ENCODE results near the gene NUP50.

Gene NUP50

DNA sequence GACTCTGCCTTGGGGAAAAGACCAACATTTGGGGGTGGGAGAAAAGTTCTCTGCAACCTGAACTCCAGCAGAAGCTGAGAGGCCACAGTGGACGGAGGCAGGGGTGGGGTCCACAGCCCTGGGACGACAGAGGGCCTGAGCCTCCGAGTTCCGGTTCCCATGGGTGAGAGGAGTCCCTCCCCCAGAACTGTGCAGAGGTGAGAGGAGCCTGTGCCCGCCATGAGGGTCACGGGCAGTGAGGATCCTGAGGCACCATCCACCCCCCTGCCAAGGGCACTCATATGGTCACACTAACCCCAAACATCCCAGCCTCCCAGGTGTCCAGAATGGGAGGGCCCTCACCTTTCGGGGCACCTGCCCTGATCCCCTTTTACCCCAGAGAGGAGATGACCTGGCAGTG, 46.4 kb downstream of the NUP50 start:
- in situ Hi-C loops (cut with HindIII; ENCODE audit: low pct_unique_long_range_greater_than_20kb, low sequenced_read_pairs) = no loop called here
- no peak for DNase-seq (ENCODE audit: low read depth in 1 of 2, low spot score in 1 of 2)
- TF ChIP-seq JUND (IDR thresholded peaks at IDR 0.05; ENCODE audit: low read depth) = no peak

DNA sequence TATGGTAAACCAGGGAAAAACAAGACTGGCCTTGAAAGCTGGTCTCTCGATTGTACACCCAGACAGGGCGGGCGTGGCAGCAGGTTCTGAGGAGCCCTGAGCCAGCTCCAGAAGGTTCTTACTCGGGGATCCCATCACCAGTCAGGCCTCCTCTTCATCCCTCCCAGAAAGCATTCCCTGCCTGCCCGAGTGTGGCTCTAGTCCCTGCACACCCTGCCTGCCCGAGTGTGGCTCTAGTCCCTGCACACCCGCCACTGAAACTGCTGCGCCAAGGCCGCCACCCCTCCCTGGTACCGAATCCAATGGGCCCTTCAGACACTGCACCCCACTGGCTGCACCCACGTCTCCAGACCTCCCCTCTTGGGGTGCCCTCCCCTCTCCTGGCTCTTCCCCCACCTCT, 46.9 kb downstream of the NUP50 start:
- in situ Hi-C loops (cut with HindIII; ENCODE audit: low pct_unique_long_range_greater_than_20kb, low sequenced_read_pairs) = no loop called here
- no peak for DNase-seq (ENCODE audit: low read depth in 1 of 2, low spot score in 1 of 2)
- no peak for TF ChIP-seq JUND (IDR thresholded peaks at IDR 0.05; ENCODE audit: low read depth)

DNA sequence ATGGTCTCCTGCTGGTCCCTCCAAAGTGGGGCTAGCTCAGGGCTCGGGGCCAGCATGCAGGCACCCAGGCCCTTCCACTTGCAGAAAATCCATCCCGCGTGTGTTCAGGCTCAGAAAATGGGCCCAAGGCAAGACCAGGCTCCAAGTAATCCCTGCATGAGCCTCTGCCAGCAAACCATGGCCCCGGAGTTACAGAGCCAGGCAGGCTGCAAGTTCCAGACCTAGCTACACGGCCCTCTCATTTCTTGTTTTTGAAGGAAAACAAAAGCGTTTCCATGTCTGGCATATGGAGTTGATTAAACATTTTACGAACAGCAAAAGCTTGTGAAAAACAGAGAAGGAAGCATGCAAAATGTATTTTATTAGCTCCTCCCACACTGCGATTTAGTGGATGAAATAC, 47.3 kb downstream of the NUP50 start:
- in situ Hi-C loops (cut with HindIII; ENCODE audit: low pct_unique_long_range_greater_than_20kb, low sequenced_read_pairs) = no loop called here
- DNase-seq (ENCODE audit: low read depth in 1 of 2, low spot score in 1 of 2) = no peak
- TF ChIP-seq JUND (IDR thresholded peaks at IDR 0.05; ENCODE audit: low read depth) = no peak

DNA sequence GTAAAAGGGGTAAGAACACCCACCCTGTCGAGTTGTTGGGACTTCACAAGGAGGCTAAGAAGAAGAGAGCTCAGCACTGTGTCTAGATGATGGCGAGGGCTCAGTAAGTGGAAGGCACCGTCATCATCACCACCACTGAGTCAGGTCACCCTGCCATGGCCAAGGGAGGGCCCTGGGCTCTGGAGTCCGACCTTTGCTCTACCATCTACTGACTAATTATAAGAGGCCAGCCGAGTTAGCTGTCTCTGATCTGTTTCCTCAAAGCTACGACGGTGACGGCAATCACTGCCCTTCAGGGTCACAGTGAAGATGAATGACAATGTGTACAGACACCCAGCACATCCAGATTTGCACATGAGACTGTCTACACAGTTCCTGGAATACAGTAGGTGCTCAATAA, 47.7 kb downstream of the NUP50 start:
- in situ Hi-C loops (cut with HindIII; ENCODE audit: low pct_unique_long_range_greater_than_20kb, low sequenced_read_pairs) = no loop called here
- no peak for TF ChIP-seq JUND (IDR thresholded peaks at IDR 0.05; ENCODE audit: low read depth)
- no peak for DNase-seq (ENCODE audit: low read depth in 1 of 2, low spot score in 1 of 2)

DNA sequence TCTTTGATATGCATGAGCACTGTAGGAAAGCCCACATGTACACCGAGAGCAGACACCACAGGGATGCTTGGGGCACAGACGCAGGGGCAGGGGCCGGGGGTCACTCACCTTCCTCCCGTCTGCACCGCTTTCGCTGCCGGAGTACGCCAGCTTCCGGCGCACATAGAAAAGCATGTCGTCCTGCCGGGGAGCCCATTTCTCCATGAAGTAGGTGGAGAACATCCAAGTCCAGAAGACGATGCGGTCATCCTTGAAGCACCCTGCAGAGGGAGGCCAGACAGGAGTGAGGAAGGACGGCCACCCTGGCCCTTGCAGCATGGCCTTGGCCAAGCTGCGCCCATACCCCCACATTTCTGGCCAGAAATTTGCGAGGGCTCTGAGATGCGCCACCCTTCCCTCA, 48.1 kb downstream of the NUP50 start:
- no peak for DNase-seq (ENCODE audit: low read depth in 1 of 2, low spot score in 1 of 2)
- in situ Hi-C loops (cut with HindIII; ENCODE audit: low pct_unique_long_range_greater_than_20kb, low sequenced_read_pairs) = no loop called here

DNA sequence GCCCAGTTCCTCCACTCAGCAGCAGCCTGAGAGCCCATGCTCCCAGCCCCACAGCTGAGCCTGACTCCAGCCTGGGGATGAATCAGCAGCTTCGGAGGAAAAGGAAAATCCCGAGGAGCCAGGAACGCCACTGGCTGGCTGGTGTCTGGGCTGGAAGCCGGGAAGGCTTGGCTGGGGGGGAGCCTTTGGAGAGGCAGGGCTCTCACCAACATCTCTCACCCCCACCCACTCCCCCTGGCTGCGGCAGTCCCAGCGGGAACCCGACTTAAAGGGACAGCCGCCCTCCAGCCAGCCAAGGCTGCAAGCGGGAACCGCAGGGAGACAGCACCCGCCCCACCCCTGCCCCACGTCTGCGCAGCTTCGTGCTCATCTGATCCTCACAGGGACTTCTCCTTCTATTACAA, 48.6 kb downstream of the NUP50 start:
- in situ Hi-C loops (cut with HindIII; ENCODE audit: low pct_unique_long_range_greater_than_20kb, low sequenced_read_pairs) = no loop called here
- TF ChIP-seq JUND (IDR thresholded peaks at IDR 0.05; ENCODE audit: low read depth) = no peak
- DNase-seq (ENCODE audit: low read depth in 1 of 2, low spot score in 1 of 2) = no peak

More for the DNA sequence above, 48.1 kb downstream of the NUP50 start:
- no peak for TF ChIP-seq JUND (IDR thresholded peaks at IDR 0.05; ENCODE audit: low read depth)

DNA sequence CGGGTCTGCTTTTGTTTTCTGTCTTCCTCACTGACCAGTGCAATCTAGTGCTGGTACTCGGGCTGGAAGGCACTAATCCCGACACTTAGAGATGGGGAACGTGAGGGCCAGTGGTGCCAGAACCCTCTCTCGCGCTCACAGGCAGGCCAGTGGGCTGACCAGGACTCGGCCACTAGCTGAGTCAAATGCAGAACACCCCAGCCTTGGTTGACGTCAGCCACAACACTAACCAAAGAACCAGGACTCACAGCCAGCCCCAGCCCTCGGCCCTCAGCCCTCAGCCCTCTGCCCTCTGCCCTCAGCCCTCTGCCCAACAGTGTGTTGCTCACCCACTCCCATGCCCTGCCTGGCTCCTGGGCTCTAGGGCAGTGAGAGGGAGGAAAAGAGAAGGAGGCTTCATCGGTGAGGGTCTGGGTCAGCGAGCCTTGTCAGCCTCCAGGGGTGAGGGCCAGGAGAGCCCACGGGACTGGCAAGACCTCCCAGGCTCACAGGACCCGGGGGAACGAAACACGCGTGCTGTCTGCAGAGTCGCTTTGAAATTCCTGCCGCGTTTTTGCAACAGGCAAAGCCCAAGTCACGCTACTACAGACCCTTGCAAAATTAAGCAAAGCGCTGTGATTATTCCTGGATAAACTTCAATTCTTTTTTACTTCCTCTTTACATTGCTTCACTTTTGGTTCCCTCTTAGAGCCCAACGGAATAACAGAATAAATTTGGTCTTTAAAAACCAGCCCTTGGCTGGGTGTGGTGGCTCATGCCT, 49.4 kb downstream of the NUP50 start:
- no peak for DNase-seq (ENCODE audit: low read depth in 1 of 2, low spot score in 1 of 2)
- no peak for TF ChIP-seq JUND (IDR thresholded peaks at IDR 0.05; ENCODE audit: low read depth)
- in situ Hi-C loops (cut with HindIII; ENCODE audit: low pct_unique_long_range_greater_than_20kb, low sequenced_read_pairs) = no loop called here

DNA sequence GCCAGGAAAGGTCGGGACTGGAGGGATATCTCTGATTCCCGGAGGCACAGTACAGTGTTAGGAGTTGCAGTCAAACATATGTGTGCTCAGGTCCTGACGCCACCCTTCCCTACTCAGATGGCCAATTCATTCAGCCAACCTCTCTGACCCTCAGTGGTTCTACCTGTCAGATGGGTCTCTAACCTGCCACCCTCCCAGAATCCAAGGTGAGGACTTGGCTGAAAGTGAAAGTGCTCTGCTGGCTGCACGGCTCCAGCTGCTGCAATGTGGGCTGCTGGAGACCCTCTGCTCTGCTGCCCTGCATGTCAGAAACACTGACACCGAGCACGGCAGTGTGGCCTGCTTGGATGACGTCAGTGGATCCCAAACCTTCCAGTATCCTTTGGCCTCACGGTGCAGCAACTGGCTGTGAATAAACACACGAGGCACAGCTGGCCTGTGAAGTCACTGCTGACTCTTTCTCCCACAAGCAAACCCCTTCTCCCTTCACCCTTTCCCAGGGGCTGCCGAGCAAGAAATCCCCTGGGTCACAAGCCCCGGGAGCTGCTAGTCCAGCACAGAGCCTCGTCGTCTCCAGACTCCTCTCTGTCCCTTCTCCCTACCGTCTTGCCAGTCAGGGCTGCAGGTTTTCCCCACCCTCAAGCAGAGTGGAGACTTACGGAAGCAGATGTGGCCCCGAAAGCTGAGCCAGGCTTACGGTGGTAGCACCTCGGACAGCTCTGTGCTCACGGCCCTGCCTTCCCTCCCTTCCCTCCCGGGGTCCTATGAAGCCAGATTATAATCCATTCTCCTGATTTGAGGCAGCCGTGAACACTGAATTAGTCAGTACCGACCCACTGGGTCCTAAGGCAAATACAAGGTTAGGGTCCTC, 52.6 kb downstream of the NUP50 start:
- no peak for TF ChIP-seq JUND (IDR thresholded peaks at IDR 0.05; ENCODE audit: low read depth)
- DNase-seq (ENCODE audit: low read depth in 1 of 2, low spot score in 1 of 2) = no peak

DNA sequence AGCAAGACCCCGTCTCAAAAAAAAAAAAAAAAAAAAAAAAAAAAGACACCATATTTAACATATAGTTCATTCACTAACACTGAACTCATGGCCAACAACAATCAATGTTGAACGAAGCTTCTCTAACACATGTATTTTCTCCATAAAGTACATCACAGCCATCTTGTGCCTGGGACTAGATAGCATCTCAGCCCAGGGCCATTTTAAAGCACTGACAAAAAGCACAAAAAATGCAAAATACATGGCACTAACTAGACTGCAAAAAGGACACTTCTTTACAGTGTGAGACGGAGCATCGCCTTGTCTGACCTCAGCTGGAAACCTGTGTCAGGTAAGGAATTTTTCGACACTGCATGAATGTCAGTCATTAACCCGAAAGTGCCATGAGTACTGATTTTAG, 53.6 kb downstream of the NUP50 start:
- DNase-seq (ENCODE audit: low read depth in 1 of 2, low spot score in 1 of 2) = no peak
- TF ChIP-seq JUND (IDR thresholded peaks at IDR 0.05; ENCODE audit: low read depth) = no peak
- in situ Hi-C loops (cut with HindIII; ENCODE audit: low pct_unique_long_range_greater_than_20kb, low sequenced_read_pairs) = no loop called here

More for the DNA sequence above, 52.6 kb downstream of the NUP50 start:
- in situ Hi-C loops (cut with HindIII; ENCODE audit: low pct_unique_long_range_greater_than_20kb, low sequenced_read_pairs) = no loop called here

DNA sequence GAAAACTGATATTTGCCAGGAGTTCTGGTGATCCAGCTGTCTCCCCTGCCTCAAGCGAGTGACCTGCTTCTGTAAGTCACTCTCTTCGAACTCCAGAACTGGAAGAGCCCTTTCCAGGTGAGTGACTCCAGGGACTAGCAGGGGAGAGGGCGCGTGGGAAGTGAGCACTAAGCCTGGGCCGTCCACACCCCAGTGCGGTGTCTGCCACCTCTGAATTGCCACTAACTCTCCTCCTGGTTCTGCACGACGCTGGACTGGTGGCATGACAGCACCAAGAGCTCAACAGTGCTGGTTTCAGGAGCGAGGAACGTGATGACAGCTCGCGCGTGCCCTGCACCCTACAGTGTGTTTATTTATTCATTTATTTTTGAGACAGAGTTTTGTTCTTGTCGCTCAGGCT, 54.1 kb downstream of the NUP50 start:
- DNase-seq (ENCODE audit: low read depth in 1 of 2, low spot score in 1 of 2) = no peak
- in situ Hi-C loops (cut with HindIII; ENCODE audit: low pct_unique_long_range_greater_than_20kb, low sequenced_read_pairs) = no loop called here
- no peak for TF ChIP-seq JUND (IDR thresholded peaks at IDR 0.05; ENCODE audit: low read depth)

DNA sequence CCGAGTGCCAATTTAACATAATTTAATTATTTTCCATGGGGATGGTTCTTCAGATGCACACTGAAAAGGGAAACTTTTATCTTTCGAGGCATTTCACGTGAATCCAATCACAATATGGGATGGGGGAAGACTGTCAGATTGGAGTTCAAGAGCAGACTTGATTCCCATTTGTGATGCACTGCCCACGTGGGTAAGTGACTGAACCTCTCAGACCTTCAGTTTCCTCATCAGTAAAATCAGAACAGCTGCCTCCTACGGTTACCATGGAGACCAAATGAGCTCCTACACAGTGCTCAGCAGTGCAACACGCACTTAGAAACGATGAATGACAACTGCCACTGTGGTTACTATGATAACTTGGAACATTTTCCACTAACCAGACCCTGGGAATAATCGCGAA, 55.3 kb downstream of the NUP50 start:
- TF ChIP-seq JUND (IDR thresholded peaks at IDR 0.05; ENCODE audit: low read depth) = no peak
- no peak for DNase-seq (ENCODE audit: low read depth in 1 of 2, low spot score in 1 of 2)
- in situ Hi-C loops (cut with HindIII; ENCODE audit: low pct_unique_long_range_greater_than_20kb, low sequenced_read_pairs) = no loop called here

DNA sequence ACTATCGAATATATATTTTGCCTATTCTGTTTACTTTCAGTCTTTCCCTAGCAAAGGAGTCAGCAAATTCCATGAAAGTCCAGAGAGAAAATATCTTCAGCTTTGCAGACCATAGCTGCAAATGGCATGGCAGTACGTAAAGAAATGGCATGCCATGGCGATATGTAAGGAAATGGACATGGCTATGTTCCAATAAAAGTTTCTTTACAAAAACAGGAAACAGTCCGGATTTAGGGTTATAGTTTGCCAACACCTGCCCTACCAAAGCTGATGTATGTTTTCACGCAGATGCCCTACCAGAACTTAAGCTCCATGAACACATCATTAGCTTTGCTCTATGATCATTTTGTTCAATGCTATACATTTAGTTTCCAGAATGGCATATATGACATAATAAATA, 57.5 kb downstream of the NUP50 start:
- in situ Hi-C loops (cut with HindIII; ENCODE audit: low pct_unique_long_range_greater_than_20kb, low sequenced_read_pairs) = no loop called here
- TF ChIP-seq JUND (IDR thresholded peaks at IDR 0.05; ENCODE audit: low read depth) = no peak
- no peak for DNase-seq (ENCODE audit: low read depth in 1 of 2, low spot score in 1 of 2)

Measured in T47D (cell line).